ENCODE measurements around the gene ZNF277. TPM values are rescaled to one million over a fixed set of nuclear protein-coding genes. Genes with fewer than 3 reads are reported as not detected.

Gene ZNF277
- total RNA-seq, 1 experiment from 2014 or later = 23.3 TPM

- BruUV-seq (replicated peaks) = no TSS peak
- Histone ChIP-seq H4K20me1 (ENCODE audit: insufficient read depth) (no peaks in the 10 kb centered on the region), H3K79me2 (ENCODE audit: low read depth) (no peaks in the 10 kb centered on the region), H3K4me1 (replicated peaks; ENCODE audit: insufficient read depth) (no peaks in the 10 kb centered on the region), H3K27me3 (ENCODE audit: insufficient read depth, low read depth) (no peaks in the 10 kb centered on the region), H3F3A (ENCODE audit: insufficient read depth, low read depth) (no peaks in the 10 kb centered on the region), H3K36me3 (ENCODE audit: low read depth) (peaks cover 3% of the 10 kb centered on the region; the same call in 1 of the 2 replicates), H3K4me3 (no peak overlapping the region), H3K4me2 (no peak overlapping the region), H3K9me2 (ENCODE audit: insufficient read depth) (no peaks in the 10 kb centered on the region; the same call in 1 of the 2 replicates), H3K27ac (no peak overlapping the region), H2AFZ (no peak overlapping the region), H3K9me3 (ENCODE audit: insufficient read depth, low read depth) (no peaks in the 10 kb centered on the region)
- intact Hi-C loops (cut with micrococcal nuclease; ENCODE audit: unreplicated experiment) = no loop called here
- ChIA-PET CTCF (no interaction called here), POLR2A (ENCODE audit: unreplicated experiment) (interaction anchor here (0.9 kb wide), 1 partner anchor 234 kb away, joined by 11 read pairs; no protein-coding TSS in a partner anchor)
- DNase-seq = no peak
- TF ChIP-seq EZH2 (IDR thresholded peaks at IDR 0.05; ENCODE audit: low read depth) = no peak
- no peak for TF ChIP-seq CTCF (conservative IDR thresholded peaks at IDR 0.05)
These were observed 92.1 kb downstream of the ZNF277 start for GRCh38 chr7:112298543-112299100.

GRCh38 chr7:112300072-112300471 lies 93.6 kb downstream of the ZNF277 start:
- Histone ChIP-seq H3K4me3 (no peak overlapping the region), H3K79me2 (ENCODE audit: low read depth) (no peaks in the 10 kb centered on the region), H3K4me1 (replicated peaks; ENCODE audit: insufficient read depth) (no peaks in the 10 kb centered on the region), H3K27ac (no peak overlapping the region), H3K4me2 (no peak overlapping the region), H3F3A (ENCODE audit: insufficient read depth, low read depth) (no peaks in the 10 kb centered on the region), H3K9me3 (ENCODE audit: insufficient read depth, low read depth) (no peaks in the 10 kb centered on the region), H3K9me2 (ENCODE audit: insufficient read depth) (no peaks in the 10 kb centered on the region; the same call in 1 of the 2 replicates), H4K20me1 (ENCODE audit: insufficient read depth) (no peaks in the 10 kb centered on the region), H3K36me3 (ENCODE audit: low read depth) (peaks cover 3% of the 10 kb centered on the region; the same call in 1 of the 2 replicates), H2AFZ (no peak overlapping the region), H3K27me3 (ENCODE audit: insufficient read depth, low read depth) (no peaks in the 10 kb centered on the region)
- ChIA-PET POLR2A (ENCODE audit: unreplicated experiment) (no interaction called here), CTCF (no interaction called here)
- no peak for DNase-seq
- TF ChIP-seq EZH2 (IDR thresholded peaks at IDR 0.05; ENCODE audit: low read depth) = no peak
- no peak for TF ChIP-seq CTCF (conservative IDR thresholded peaks at IDR 0.05)
- BruUV-seq (replicated peaks) = no TSS peak
- intact Hi-C loops (cut with micrococcal nuclease; ENCODE audit: unreplicated experiment) = no loop called here

GRCh38 chr7:112300831-112301407 lies 94.4 kb downstream of the ZNF277 start:
- H3K9me2 ChIP-seq (ENCODE audit: insufficient read depth) = no peaks in the 10 kb centered on the region; the same call in 1 of the 2 replicates

More at GRCh38 chr7:112300831-112301407, 94.4 kb downstream of the ZNF277 start:
- Histone ChIP-seq H3K4me1 (replicated peaks; ENCODE audit: insufficient read depth) (no peaks in the 10 kb centered on the region), H3K9me3 (ENCODE audit: insufficient read depth, low read depth) (no peaks in the 10 kb centered on the region), H4K20me1 (ENCODE audit: insufficient read depth) (no peaks in the 10 kb centered on the region), H3K79me2 (ENCODE audit: low read depth) (no peaks in the 10 kb centered on the region), H3K27me3 (ENCODE audit: insufficient read depth, low read depth) (no peaks in the 10 kb centered on the region), H3F3A (ENCODE audit: insufficient read depth, low read depth) (no peaks in the 10 kb centered on the region), H3K27ac (no peak overlapping the region), H3K4me3 (no peak overlapping the region), H3K4me2 (no peak overlapping the region), H3K36me3 (ENCODE audit: low read depth) (peaks cover 3% of the 10 kb centered on the region; the same call in 1 of the 2 replicates), H2AFZ (no peak overlapping the region)
- ChIA-PET POLR2A (ENCODE audit: unreplicated experiment) (no interaction called here), CTCF (no interaction called here)
- intact Hi-C loops (cut with micrococcal nuclease; ENCODE audit: unreplicated experiment) = no loop called here
- DNase-seq = no peak
- BruUV-seq (replicated peaks) = no TSS peak
- no peak for TF ChIP-seq EZH2 (IDR thresholded peaks at IDR 0.05; ENCODE audit: low read depth)
- TF ChIP-seq CTCF (conservative IDR thresholded peaks at IDR 0.05) = no peak
